A549 (cell line): ENCODE measurements around the gene FADS1. TPM values are rescaled to one million over a fixed set of nuclear protein-coding genes. Genes with fewer than 3 reads are reported as not detected.

Source experiments
- ATAC-seq, 2 experiments: fragments of 200-7000 bp in 1 of 2; fragments of >200 bp in 1 of 2; cut with Nextera tagmentation in 1 of 2; cut with Tn5 transposase in 1 of 2; 3 replicates each; pipeline versions ENCODE4 v1.8.0 to v1.9.1; 2018 to 2020; ENCODE audit warnings: mild to moderate bottlenecking in 1 of 2, moderate library complexity in 1 of 2
- CTCF ChIA-PET: fragments of 300-600 bp; sonication (Branson Sonifier 250); formaldehyde crosslinking; extraction: SDS; loops from one replicate; lab custom pipeline; 2021; ENCODE audit warnings: antibody characterized with exemption, inconsistent platforms; lab: Yijun Ruan, JAX
- POLR2A ChIA-PET: fragments of 350-600 bp; formaldehyde crosslinking; extraction: SDS; loops from one replicate; lab custom pipeline; 2021; ENCODE audit warnings: antibody characterized with exemption, inconsistent platforms; lab: Yijun Ruan, JAX
- DNase-seq, 2 experiments: peaks; one replicate each; pipeline versions ENCODE4 v3.0.0 to v3.0.0-alpha.2; 2011 to 2016; ENCODE audit warnings: low read depth in 1 of 2, low spot score in 1 of 2
- FAIRE-seq: peaks from 2 replicates; lab custom pipeline; 2011; peaks lifted over from hg19 to GRCh38; lab: Jason Lieb, UNC
- H3K27ac ChIP-seq, 2 experiments: fragments of >200 bp; sonication (Bioruptor Twin); formaldehyde crosslinking; 3 replicates each; pipeline ENCODE4 v1.5.1; 2016 to 2017
- H3K4me1 ChIP-seq: fragments of >200 bp; sonication (Bioruptor Twin); formaldehyde crosslinking; 3 replicates; pipeline ENCODE4 v1.6.1; 2016
- H3K4me2 ChIP-seq: fragments of >200 bp; sonication (Bioruptor Twin); formaldehyde crosslinking; 3 replicates; pipeline ENCODE4 v1.6.1; 2016
- H3K4me3 ChIP-seq: fragments of >200 bp; sonication (Bioruptor Twin); formaldehyde crosslinking; 3 replicates; pipeline ENCODE4 v1.5.1; 2016
- H3K9me3 ChIP-seq: fragments of >200 bp; sonication (Bioruptor Twin); formaldehyde crosslinking; 3 replicates; pipeline ENCODE4 v1.6.1; 2016
- ATOH8 ChIP-seq: fragments of 250-450 bp; sonication (Bioruptor Pico); IDR thresholded peaks from 2 replicates; pipeline ENCODE4 v1.5.0; 2020; ENCODE audit warnings: low read depth, mild to moderate bottlenecking, moderate library complexity
- CBX2 ChIP-seq: fragments of 200-600 bp; sonication (generic); IDR thresholded peaks from 2 replicates; pipeline ENCODE4 v1.6.1; 2016; ENCODE audit warnings: low read depth, mild to moderate bottlenecking, borderline replicate concordance
- CBX8 ChIP-seq: fragments of 200-600 bp; sonication (generic); IDR thresholded peaks from 2 replicates; pipeline ENCODE4 v1.6.1; 2016
- EHMT2 ChIP-seq: fragments of 200-600 bp; sonication (generic); IDR thresholded peaks from 2 replicates; pipeline ENCODE4 v1.6.1; 2016; ENCODE audit warnings: antibody characterized with exemption, low read depth, mild to moderate bottlenecking, moderate library complexity
- ESRRA ChIP-seq: fragments of 150-350 bp; IDR thresholded peaks from 2 replicates; pipeline ENCODE4 v1.6.1; 2014; ENCODE audit warnings: mild to moderate bottlenecking, low read length, borderline replicate concordance
- FOSL2 ChIP-seq, 2 experiments: fragments of 450-650 bp in 1 of 2; fragments of >200 bp in 1 of 2; sonication (Bioruptor Twin) in 1 of 2; formaldehyde crosslinking; IDR thresholded peaks; 2 replicates each; pipeline versions ENCODE4 v1.5.0 to v1.6.1; 2016 to 2020; ENCODE audit warnings: mild to moderate bottlenecking in 1 of 2, moderate library complexity in 1 of 2
- FOXS1 ChIP-seq: fragments of 250-450 bp; sonication (Bioruptor Pico); IDR thresholded peaks from 2 replicates; pipeline ENCODE4 v1.5.0; 2020; ENCODE audit warnings: mild to moderate bottlenecking, moderate library complexity
- HEYL ChIP-seq: fragments of 250-450 bp; sonication (Bioruptor Pico); IDR thresholded peaks from 2 replicates; pipeline ENCODE4 v1.8.0; 2021; ENCODE audit warnings: mild to moderate bottlenecking, moderate library complexity
- HMGXB4 ChIP-seq: fragments of 250-450 bp; sonication (Bioruptor Pico); IDR thresholded peaks from 2 replicates; pipeline ENCODE4 v1.5.0; 2021; ENCODE audit warnings: mild to moderate bottlenecking, moderate library complexity, borderline replicate concordance
- HOXB13 ChIP-seq: fragments of 250-450 bp; sonication (Bioruptor Pico); IDR thresholded peaks from 2 replicates; pipeline ENCODE4 v1.5.0; 2020; ENCODE audit warnings: low read depth, mild to moderate bottlenecking, moderate library complexity
- JUN ChIP-seq, 2 experiments: fragments of >200 bp; sonication (Bioruptor Twin); formaldehyde crosslinking; IDR thresholded peaks; 2 replicates in 1 of 2; 3 replicates in 1 of 2; pipeline ENCODE4 v1.6.1; 2016 to 2017
- JUNB ChIP-seq: fragments of >200 bp; sonication (Bioruptor Twin); formaldehyde crosslinking; IDR thresholded peaks from 2 replicates; pipeline ENCODE4 v1.6.1; 2016
- MAFK ChIP-seq: fragments of 450-650 bp; IDR thresholded peaks from 2 replicates; pipeline ENCODE4 v1.6.1; 2014; ENCODE audit not compliant: partially characterized antibody
- MAZ ChIP-seq: fragments of 150-350 bp; IDR thresholded peaks from 2 replicates; pipeline ENCODE4 v1.6.1; 2014; ENCODE audit warnings: antibody characterized with exemption, low read depth, low read length, borderline replicate concordance
- NFE2L2 ChIP-seq: fragments of 150-350 bp; conservative IDR thresholded peaks from 2 replicates; pipeline ENCODE4 v1.6.1; 2014; ENCODE audit warnings: low read length
- NPAS2 ChIP-seq: fragments of 250-450 bp; sonication (Bioruptor Pico); IDR thresholded peaks from 2 replicates; pipeline ENCODE4 v1.8.0; 2022; ENCODE audit warnings: mild to moderate bottlenecking, moderate library complexity, borderline replicate concordance
- NR3C1 ChIP-seq: fragments of >200 bp; sonication (Bioruptor Twin); formaldehyde crosslinking; IDR thresholded peaks from 3 replicates; pipeline ENCODE4 v1.6.1; 2017
- PBX3 ChIP-seq: IDR thresholded peaks from 2 replicates; pipeline ENCODE4 v1.6.1; 2012
- RAD21 ChIP-seq, 2 experiments: fragments of >200 bp in 1 of 2; sonication (Bioruptor Twin) in 1 of 2; formaldehyde crosslinking in 1 of 2; IDR thresholded peaks in 1 of 2; conservative IDR thresholded peaks in 1 of 2; 2 replicates in 1 of 2; 3 replicates in 1 of 2; pipeline ENCODE4 v1.6.1; 2012 to 2018; ENCODE audit warnings: inconsistent platforms in 1 of 2
- RARB ChIP-seq: fragments of 250-450 bp; sonication (Bioruptor Pico); IDR thresholded peaks from 2 replicates; pipeline ENCODE4 v1.8.0; 2021; ENCODE audit warnings: mild to moderate bottlenecking, moderate library complexity
- RCOR1 ChIP-seq: fragments of 150-350 bp; IDR thresholded peaks from 2 replicates; pipeline ENCODE4 v1.6.1; 2014; ENCODE audit warnings: antibody characterized with exemption, low read length, low read depth
- RNF2 ChIP-seq: fragments of 200-600 bp; sonication (generic); IDR thresholded peaks from 2 replicates; pipeline ENCODE4 v1.6.1; 2016; ENCODE audit warnings: low read depth, mild to moderate bottlenecking, antibody characterized with exemption, moderate library complexity, borderline replicate concordance
- SREBF2 ChIP-seq: fragments of 450-650 bp; IDR thresholded peaks from 2 replicates; pipeline ENCODE4 v1.6.1; 2014; ENCODE audit warnings: mild to moderate bottlenecking, moderate library complexity
- TP53 ChIP-seq: fragments of 250-450 bp; sonication (Bioruptor Pico); IDR thresholded peaks from 2 replicates; pipeline ENCODE4 v1.5.0; 2021; ENCODE audit warnings: mild to moderate bottlenecking, moderate library complexity
- ZFP36 ChIP-seq: fragments of 450-650 bp; IDR thresholded peaks from 2 replicates; pipeline ENCODE4 v1.6.1; 2014; ENCODE audit warnings: borderline replicate concordance; ENCODE audit not compliant: partially characterized antibody
- ZNF302 ChIP-seq: fragments of 250-450 bp; sonication (Bioruptor Pico); IDR thresholded peaks from 2 replicates; pipeline ENCODE4 v1.9.0; 2021; ENCODE audit warnings: inconsistent platforms, mild to moderate bottlenecking, moderate library complexity
- WGBS: methylation state at CpG from one replicate; pipeline ENCODE4 v1.1.6; 2017; ENCODE audit errors: missing lambda C conversion rate; 5-methylcytosine and 5-hydroxymethylcytosine counted together
- polyA minus RNA-seq: library from RNA; depleted of rRNA, polyadenylated mRNA; stranded (reverse); fragments of >200 nt; gene quantifications from 2 replicates; pipeline ENCODE4 v1.2.3, GENCODE V29; 2011; rRNA and poly(A)+ RNA removed
- polyA plus RNA-seq, 4 experiments: library from polyadenylated mRNA; depleted of rRNA in 3 of 4; stranded (reverse); fragments of >200 nt; fragmentation: RNase III in 1 of 4; extraction: RNeasy Plus Mini Kit Qiagen cat#74134 plus additional on column Dnase treatment in 1 of 4; gene quantifications; 2 replicates in 3 of 4; 3 replicates in 1 of 4; pipeline ENCODE4 v1.2.3, GENCODE V29; 2011 to 2017
- TF ChIP-seq, protein P1 (sequence below): fragments of >200 bp; sonication (Bioruptor Twin); formaldehyde crosslinking; IDR thresholded peaks from 3 replicates; pipeline ENCODE4 v1.6.1; 2016
- TF ChIP-seq, protein P2 (sequence below): IDR thresholded peaks from 2 replicates; pipeline ENCODE4 v1.6.1; 2012; ENCODE audit warnings: low read depth, borderline replicate concordance
- TF ChIP-seq, protein P3 (sequence below): fragments of 200-600 bp; sonication (generic); IDR thresholded peaks from 2 replicates; pipeline ENCODE4 v1.6.1; 2016; ENCODE audit warnings: antibody characterized with exemption, mild to moderate bottlenecking, moderate library complexity

FADS1 gene
- polyA plus RNA-seq (2011; rRNA removed) (163 and 175 TPM in 2 replicates), polyA plus RNA-seq (2017; fragmentation: RNase III; extraction: RNeasy Plus Mini Kit Qiagen cat#74134 plus additional on column Dnase treatment) (121 to 205 TPM (median 189 TPM) in 3 replicates), polyA minus RNA-seq (286 and 310 TPM in 2 replicates)
- 87.7 and 130 TPM in 2 replicates for polyA plus RNA-seq (2012; cell fraction: cytosol; rRNA removed)
- 112 and 123 TPM in 2 replicates for polyA plus RNA-seq (2012; cell fraction: nucleus; rRNA removed)

GRCh38 chr11:61816736-61817455 is at the start of gene FADS1:
Gene FADS1, minus strand, starts transcription at chr11:61817003. Its CDS starts 74 bp downstream, at chr11:61816929.
- no peaks in the 10 kb centered on the region for H3K9me3 ChIP-seq
- H3K4me3 ChIP-seq = peak within 1 kb of the TSS; percentile 83
- peaks cover 44% of the 10 kb centered on the region for H3K4me1 ChIP-seq
- H3K27ac ChIP-seq = peak within 1 kb of the TSS; percentile 98 to 99
- ATAC-seq (peak; percentile 67 to 75), FAIRE-seq (no peak), DNase-seq (peak; percentile 96 to 97)
- H3K4me2 ChIP-seq = peak within 1 kb of the TSS; percentile 89
- ChIA-PET CTCF (interaction anchor here (0.8 to 10.5 kb wide), 17 partner anchors 10 to 291 kb away, joined by 3 to 145 read pairs (median 5); partner anchors contain the start of genes FADS2, FEN1 and TMEM258), POLR2A (interaction anchor here (0.6 to 6.0 kb wide), 6 partner anchors 11 to 420 kb away, joined by 3 to 71 read pairs (median 5); partner anchors contain the start of gene FADS2)
- WGBS = 0% methylated on average over 6 of the region's 73 CpGs
- TF ChIP-seq FOSL2 (IDR thresholded peaks at IDR 0.05) (no peak), FOSL2 (CRISPR knock-in tag; IDR thresholded peaks at IDR 0.05) (peak; percentile 45), TP53 (CRISPR knock-in tag) (no peak), JUN (IDR thresholded peaks at IDR 0.05) (peak; percentile 84), HEYL (CRISPR knock-in tag) (no peak), PBX3 (peak; percentile 82; the same call in 1 of the 2 replicates), FOXS1 (no peak), CBX8 (no peak), NPAS2 (CRISPR knock-in tag) (no peak), NR3C1 (no peak), RNF2 (no peak), ZFP36 (no peak), CBX2 (no peak), RCOR1 (no peak), HMGXB4 (no peak), ESRRA (no peak), MAFK (no peak), RARB (CRISPR knock-in tag) (no peak), RAD21 (conservative IDR thresholded peaks at IDR 0.05 in 1 of 2, IDR thresholded peaks at IDR 0.05 in 1 of 2) (peak; percentile 42 to 60; a peak in 4 of 5 replicates), JUNB (no peak), SREBF2 (no peak), MAZ (0 out of 2 replicates have a peak, but pooled peaks have one; percentile 38), ATOH8 (CRISPR knock-in tag) (no peak), ZNF302 (CRISPR knock-in tag) (no peak), NFE2L2 (no peak), EHMT2 (no peak), HOXB13 (CRISPR knock-in tag) (no peak)
- TF ChIP-seq, protein P1, sequence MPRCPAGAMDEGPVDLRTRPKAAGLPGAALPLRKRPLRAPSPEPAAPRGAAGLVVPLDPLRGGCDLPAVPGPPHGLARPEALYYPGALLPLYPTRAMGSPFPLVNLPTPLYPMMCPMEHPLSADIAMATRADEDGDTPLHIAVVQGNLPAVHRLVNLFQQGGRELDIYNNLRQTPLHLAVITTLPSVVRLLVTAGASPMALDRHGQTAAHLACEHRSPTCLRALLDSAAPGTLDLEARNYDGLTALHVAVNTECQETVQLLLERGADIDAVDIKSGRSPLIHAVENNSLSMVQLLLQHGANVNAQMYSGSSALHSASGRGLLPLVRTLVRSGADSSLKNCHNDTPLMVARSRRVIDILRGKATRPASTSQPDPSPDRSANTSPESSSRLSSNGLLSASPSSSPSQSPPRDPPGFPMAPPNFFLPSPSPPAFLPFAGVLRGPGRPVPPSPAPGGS = peak; percentile 77
- TF ChIP-seq, protein P2, sequence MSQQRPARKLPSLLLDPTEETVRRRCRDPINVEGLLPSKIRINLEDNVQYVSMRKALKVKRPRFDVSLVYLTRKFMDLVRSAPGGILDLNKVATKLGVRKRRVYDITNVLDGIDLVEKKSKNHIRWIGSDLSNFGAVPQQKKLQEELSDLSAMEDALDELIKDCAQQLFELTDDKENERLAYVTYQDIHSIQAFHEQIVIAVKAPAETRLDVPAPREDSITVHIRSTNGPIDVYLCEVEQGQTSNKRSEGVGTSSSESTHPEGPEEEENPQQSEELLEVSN = peak; percentile 84; the same call in 1 of the 2 replicates
- TF ChIP-seq, protein P3, sequence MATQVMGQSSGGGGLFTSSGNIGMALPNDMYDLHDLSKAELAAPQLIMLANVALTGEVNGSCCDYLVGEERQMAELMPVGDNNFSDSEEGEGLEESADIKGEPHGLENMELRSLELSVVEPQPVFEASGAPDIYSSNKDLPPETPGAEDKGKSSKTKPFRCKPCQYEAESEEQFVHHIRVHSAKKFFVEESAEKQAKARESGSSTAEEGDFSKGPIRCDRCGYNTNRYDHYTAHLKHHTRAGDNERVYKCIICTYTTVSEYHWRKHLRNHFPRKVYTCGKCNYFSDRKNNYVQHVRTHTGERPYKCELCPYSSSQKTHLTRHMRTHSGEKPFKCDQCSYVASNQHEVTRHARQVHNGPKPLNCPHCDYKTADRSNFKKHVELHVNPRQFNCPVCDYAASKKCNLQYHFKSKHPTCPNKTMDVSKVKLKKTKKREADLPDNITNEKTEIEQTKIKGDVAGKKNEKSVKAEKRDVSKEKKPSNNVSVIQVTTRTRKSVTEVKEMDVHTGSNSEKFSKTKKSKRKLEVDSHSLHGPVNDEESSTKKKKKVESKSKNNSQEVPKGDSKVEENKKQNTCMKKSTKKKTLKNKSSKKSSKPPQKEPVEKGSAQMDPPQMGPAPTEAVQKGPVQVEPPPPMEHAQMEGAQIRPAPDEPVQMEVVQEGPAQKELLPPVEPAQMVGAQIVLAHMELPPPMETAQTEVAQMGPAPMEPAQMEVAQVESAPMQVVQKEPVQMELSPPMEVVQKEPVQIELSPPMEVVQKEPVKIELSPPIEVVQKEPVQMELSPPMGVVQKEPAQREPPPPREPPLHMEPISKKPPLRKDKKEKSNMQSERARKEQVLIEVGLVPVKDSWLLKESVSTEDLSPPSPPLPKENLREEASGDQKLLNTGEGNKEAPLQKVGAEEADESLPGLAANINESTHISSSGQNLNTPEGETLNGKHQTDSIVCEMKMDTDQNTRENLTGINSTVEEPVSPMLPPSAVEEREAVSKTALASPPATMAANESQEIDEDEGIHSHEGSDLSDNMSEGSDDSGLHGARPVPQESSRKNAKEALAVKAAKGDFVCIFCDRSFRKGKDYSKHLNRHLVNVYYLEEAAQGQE = peak; percentile 79
